K562 (cell line): Measurements from ENCODE around the gene PRR15L. TPM values are rescaled to one million over a fixed set of nuclear protein-coding genes. Genes with fewer than 3 reads are reported as not detected.

Source experiments
- ATF1 ChIP-seq, 2 experiments: fragments of 450-650 bp in 1 of 2; IDR thresholded peaks; 2 replicates each; pipeline ENCODE4 v1.6.1; 2016; ENCODE audit warnings: missing compliant biosample characterization in 1 of 2, missing genetic modification characterization in 1 of 2
- CCNT2 ChIP-seq: IDR thresholded peaks from 2 replicates; pipeline ENCODE4 v1.6.1; 2011; ENCODE audit warnings: borderline replicate concordance, low read depth, mild to moderate bottlenecking, moderate library complexity, mixed read lengths, low read length; ENCODE audit not compliant: insufficient read length; ENCODE audit errors: extremely low read depth
- E2F8 ChIP-seq: fragments of 450-650 bp; IDR thresholded peaks from 2 replicates; pipeline ENCODE4 v1.7.1; 2018; ENCODE audit warnings: mild to moderate bottlenecking, low read depth; ENCODE audit not compliant: partially characterized antibody
- GATA2 ChIP-seq: sonication (generic); formaldehyde crosslinking; IDR thresholded peaks from 2 replicates; pipeline ENCODE4 v1.4.0; 2020; ENCODE audit warnings: mild to moderate bottlenecking, missing genetic modification reagents
- HMGN3 ChIP-seq: IDR thresholded peaks from 2 replicates; pipeline ENCODE4 v1.6.1; 2011; ENCODE audit warnings: borderline replicate concordance, low read depth, mild to moderate bottlenecking, mixed read lengths, low read length; ENCODE audit not compliant: insufficient read length; ENCODE audit errors: extremely low read depth
- IRF9 ChIP-seq: fragments of 450-650 bp; IDR thresholded peaks from 2 replicates; pipeline ENCODE4 v1.6.1; 2016; ENCODE audit warnings: missing biosample characterization, missing genetic modification characterization
- NR2F6 ChIP-seq: fragments of 450-650 bp; formaldehyde crosslinking; IDR thresholded peaks from 2 replicates; pipeline ENCODE4 v1.4.0; 2020; ENCODE audit warnings: mild to moderate bottlenecking
- RCOR1 ChIP-seq, 2 experiments: IDR thresholded peaks; 2 replicates each; pipeline ENCODE4 v1.6.1; 2012; ENCODE audit warnings: low read depth in 2 of 2, low read length in 2 of 2, borderline replicate concordance in 1 of 2, improper control_type of control experiment in 1 of 2
- RNF2 ChIP-seq: sonication (generic); IDR thresholded peaks from 2 replicates; pipeline ENCODE4 v1.6.1; 2016
- SMAD1 ChIP-seq: fragments of 150-350 bp; IDR thresholded peaks from 2 replicates; pipeline ENCODE4 v1.6.1; 2014; ENCODE audit warnings: low read length, low read depth; ENCODE audit not compliant: partially characterized antibody
- SMAD4 ChIP-seq: fragments of 250-450 bp; sonication (Bioruptor Pico); conservative IDR thresholded peaks from 2 replicates; pipeline ENCODE4 v1.8.0; 2021; ENCODE audit warnings: inconsistent platforms, mild to moderate bottlenecking, moderate library complexity
- STAT5B ChIP-seq: fragments of 250-450 bp; sonication (Bioruptor Pico); IDR thresholded peaks from 2 replicates; pipeline ENCODE4 v1.8.0; 2021; ENCODE audit warnings: mild to moderate bottlenecking, inconsistent platforms
- TAF1 ChIP-seq: IDR thresholded peaks from 2 replicates; pipeline ENCODE4 v1.6.1; 2011; ENCODE audit warnings: mild to moderate bottlenecking, low read length, moderate library complexity; ENCODE audit not compliant: insufficient read depth, control insufficient read depth, severe bottlenecking; ENCODE audit errors: extremely low read depth
- USF2 ChIP-seq: sonication (generic); formaldehyde crosslinking; IDR thresholded peaks from 2 replicates; pipeline ENCODE4 v1.5.0; 2020; ENCODE audit warnings: missing genetic modification reagents
- ZNF23 ChIP-seq: fragments of 250-450 bp; sonication (Bioruptor Pico); IDR thresholded peaks from 2 replicates; pipeline ENCODE4 v1.4.0; 2020; ENCODE audit warnings: mild to moderate bottlenecking
- ZNF280A ChIP-seq: fragments of 450-650 bp; IDR thresholded peaks from 2 replicates; pipeline ENCODE4 v1.6.1; 2018; ENCODE audit warnings: mild to moderate bottlenecking, low read depth; ENCODE audit not compliant: partially characterized antibody
- ZNF395 ChIP-seq: fragments of 200-800 bp; sonication (Bioruptor generic); IDR thresholded peaks from 2 replicates; pipeline ENCODE4 v1.6.1; 2017; ENCODE audit warnings: missing genetic modification characterization, missing compliant biosample characterization
- ZNF431 ChIP-seq: sonication (generic); formaldehyde crosslinking; IDR thresholded peaks from 2 replicates; pipeline ENCODE4 v1.8.0; 2022; ENCODE audit warnings: mild to moderate bottlenecking, missing genetic modification reagents
- ZNF584 ChIP-seq: fragments of 200-800 bp; sonication (Bioruptor generic); IDR thresholded peaks from 2 replicates; pipeline ENCODE4 v1.6.1; 2016; ENCODE audit warnings: low read depth, mild to moderate bottlenecking, missing genetic modification characterization, missing compliant biosample characterization
- ZNF79 ChIP-seq: fragments of 250-450 bp; sonication (Bioruptor Pico); IDR thresholded peaks from 2 replicates; pipeline ENCODE4 v1.4.0; 2020; ENCODE audit warnings: low read depth, mild to moderate bottlenecking, moderate library complexity
- polyA plus RNA-seq, 8 experiments: library from polyadenylated mRNA; depleted of rRNA in 4 of 8; stranded (reverse) in 5 of 8; unstranded in 3 of 8; fragments of >200 nt; fragmentation: Nextera tagmentation in 2 of 8; fragmentation: Illumina TruSeq in 1 of 8; extraction: Ambion mirVana in 2 of 8; extraction: Trizol in 1 of 8; gene quantifications; 2 replicates each; pipeline versions ENCODE4 v1.2.1 to v1.2.3, GENCODE V29; 2011 to 2014; ENCODE audit warnings: inconsistent platforms in 1 of 8, missing spikeins in 1 of 8
- total RNA-seq, 7 experiments: library from RNA; depleted of rRNA in 6 of 7; stranded (reverse); fragments of >200 nt in 6 of 7; fragmentation: Illumina TruSeq in 2 of 7; extraction: Trizol in 2 of 7; gene quantifications; 2 replicates each; pipeline versions ENCODE4 v1.2.1 to v1.2.3, GENCODE V29; 2011 to 2021; ENCODE audit warnings: low replicate concordance in 1 of 7

The PRR15L gene
- total and polyA plus RNA-seq, 9 of the 15 experiments (the other 6 are each of a cell fraction or from before 2014, with no cell fraction given) = 0.03 TPM; not detected in 8

GRCh38 chr17:47946929-47947397, 10.7 kb downstream of the PRR15L start (continued):
- TF ChIP-seq E2F8 = no peak
- TF ChIP-seq RNF2 = no peak
- no peak for TF ChIP-seq ZNF584 (CRISPR knock-in tag)
- no peak for TF ChIP-seq ZNF431 (CRISPR knock-in tag)
- no peak for TF ChIP-seq CCNT2
- no peak for TF ChIP-seq GATA2 (CRISPR knock-in tag)
- no peak for TF ChIP-seq IRF9
- TF ChIP-seq RCOR1 (IDR thresholded peaks at IDR 0.05; ENCODE audit: borderline replicate concordance in 1 of 2, low read depth in 2 of 2, low read length in 2 of 2) = no peak; a peak in 1 of 4 replicates
- TF ChIP-seq NR2F6 (CRISPR knock-in tag) = no peak
- TF ChIP-seq TAF1 = no peak
- no peak for TF ChIP-seq ZNF280A
- no peak for TF ChIP-seq ZNF23
- no peak for TF ChIP-seq ATF1 (CRISPR knock-in tag; IDR thresholded peaks at IDR 0.05)
- TF ChIP-seq ATF1 (tag; IDR thresholded peaks at IDR 0.05) = peak; percentile 28; the same call in 1 of the 2 replicates
- no peak for TF ChIP-seq ZNF79
- no peak for TF ChIP-seq SMAD1
- peak; percentile 32; the same call in 1 of the 2 replicates for TF ChIP-seq SMAD4
- no peak for TF ChIP-seq STAT5B (CRISPR knock-in tag)
- no peak for TF ChIP-seq HMGN3
- peak; percentile 63 for TF ChIP-seq USF2 (CRISPR knock-in tag)
- no peak for TF ChIP-seq ZNF395 (CRISPR knock-in tag)
